ENCODE results near the gene P2RY12.
A peak's percentile ranks its signal among the peaks of the same experiment; 100 is the strongest.

Gene P2RY12

DNA sequence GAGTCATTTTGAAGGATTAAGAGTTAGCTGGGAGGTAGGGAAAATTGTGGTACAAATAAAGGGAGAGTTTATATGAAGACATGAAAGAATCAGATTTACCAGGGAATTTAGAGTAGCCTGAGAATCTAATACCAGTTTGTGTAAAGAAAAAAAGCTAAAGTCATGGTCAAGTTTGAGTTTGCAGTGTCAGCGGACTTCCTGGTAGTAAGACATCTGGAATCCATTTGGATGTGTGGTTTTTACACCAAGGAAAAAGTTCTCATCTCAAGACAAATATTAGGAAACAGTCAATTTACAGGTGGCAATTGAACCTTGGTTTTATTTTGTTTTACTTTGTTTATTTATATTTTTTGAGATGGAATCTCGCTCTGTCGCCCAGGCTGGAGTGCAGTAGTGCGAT lies 1.5 kb upstream of the P2RY12 start:
- Mint-ChIP-seq H3K27me3 (peaks cover 12% of the 10 kb centered on the region in 2 donors), H3K9me3 (no peaks in the 10 kb centered on the region), H3K27ac (no peak overlapping the region), H3K36me3 (ENCODE audit: insufficient read depth) (no peaks in the 10 kb centered on the region), H3K4me1 (ENCODE audit: low read depth in 2 of 2) (no peaks in the 10 kb centered on the region), H3K4me3 (no peak overlapping the region)
- DNase-seq (no peak), ATAC-seq (replicated peaks) (no peak)

- Mint-ChIP-seq H3K4me1 (ENCODE audit: low read depth in 2 of 2) (no peaks in the 10 kb centered on the region), H3K9me3 (no peaks in the 10 kb centered on the region), H3K36me3 (ENCODE audit: insufficient read depth) (no peaks in the 10 kb centered on the region), H3K4me3 (peak overlapping the region in 1 of 2 donors; percentile 8), H3K27ac (no peak overlapping the region), H3K27me3 (peaks cover 1 to 2% of the 10 kb centered on the region in 2 donors)
- DNase-seq: no peak
- no peak for ATAC-seq (replicated peaks)
Measured at GRCh38 chr3:151383956-151384355, 597 bp downstream of the P2RY12 start.

DNA sequence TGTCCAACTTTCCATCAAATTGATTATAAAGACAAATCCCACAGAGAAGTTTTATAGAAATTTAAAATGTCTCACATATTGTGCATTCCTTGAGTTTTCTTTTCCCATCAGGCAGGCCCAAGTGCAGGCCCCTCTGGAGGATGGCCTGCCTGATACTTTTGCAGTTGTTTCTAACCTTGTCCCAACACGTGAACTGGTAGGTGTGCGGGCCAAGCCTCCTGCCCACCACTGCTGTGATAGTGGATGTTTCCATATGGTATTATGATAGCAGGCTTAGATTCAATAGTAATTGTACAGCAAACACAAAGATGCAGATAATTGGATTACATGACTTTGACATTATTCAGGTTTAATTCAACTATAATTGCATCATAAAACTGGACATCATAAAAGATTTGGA lies 1.4 kb downstream of the P2RY12 start:
- no peaks in the 10 kb centered on the region for H3K27me3 Mint-ChIP-seq
- H3K36me3 Mint-ChIP-seq (ENCODE audit: insufficient read depth): no peaks in the 10 kb centered on the region
- DNase-seq (no peak), ATAC-seq (replicated peaks) (no peak)
- H3K4me3 Mint-ChIP-seq: no peak overlapping the region
- H3K4me1 Mint-ChIP-seq (ENCODE audit: low read depth in 2 of 2): no peaks in the 10 kb centered on the region
- no peak overlapping the region for H3K27ac Mint-ChIP-seq
- H3K9me3 Mint-ChIP-seq: no peaks in the 10 kb centered on the region

GRCh38 chr3:151382671-151383070 lies 1.9 kb downstream of the P2RY12 start:
- Mint-ChIP-seq H3K4me3 (no peak overlapping the region), H3K27me3 (peaks cover 0 to 4% of the 10 kb centered on the region in 2 donors), H3K36me3 (ENCODE audit: insufficient read depth) (no peaks in the 10 kb centered on the region), H3K4me1 (ENCODE audit: low read depth in 2 of 2) (no peaks in the 10 kb centered on the region), H3K9me3 (no peaks in the 10 kb centered on the region), H3K27ac (no peak overlapping the region)
- ATAC-seq (replicated peaks): no peak
- no peak for DNase-seq

GRCh38 chr3:151379083-151379734 lies 5.3 kb downstream of the P2RY12 start:
- H3K4me1 Mint-ChIP-seq (ENCODE audit: low read depth in 2 of 2): no peaks in the 10 kb centered on the region
- H3K27ac Mint-ChIP-seq: no peak overlapping the region
- DNase-seq (no peak), ATAC-seq (replicated peaks) (no peak)
- peaks cover 0 to 5% of the 10 kb centered on the region in 2 donors for H3K27me3 Mint-ChIP-seq
- H3K9me3 Mint-ChIP-seq: no peaks in the 10 kb centered on the region
- H3K4me3 Mint-ChIP-seq: no peak overlapping the region
- H3K36me3 Mint-ChIP-seq (ENCODE audit: insufficient read depth): no peaks in the 10 kb centered on the region

DNA sequence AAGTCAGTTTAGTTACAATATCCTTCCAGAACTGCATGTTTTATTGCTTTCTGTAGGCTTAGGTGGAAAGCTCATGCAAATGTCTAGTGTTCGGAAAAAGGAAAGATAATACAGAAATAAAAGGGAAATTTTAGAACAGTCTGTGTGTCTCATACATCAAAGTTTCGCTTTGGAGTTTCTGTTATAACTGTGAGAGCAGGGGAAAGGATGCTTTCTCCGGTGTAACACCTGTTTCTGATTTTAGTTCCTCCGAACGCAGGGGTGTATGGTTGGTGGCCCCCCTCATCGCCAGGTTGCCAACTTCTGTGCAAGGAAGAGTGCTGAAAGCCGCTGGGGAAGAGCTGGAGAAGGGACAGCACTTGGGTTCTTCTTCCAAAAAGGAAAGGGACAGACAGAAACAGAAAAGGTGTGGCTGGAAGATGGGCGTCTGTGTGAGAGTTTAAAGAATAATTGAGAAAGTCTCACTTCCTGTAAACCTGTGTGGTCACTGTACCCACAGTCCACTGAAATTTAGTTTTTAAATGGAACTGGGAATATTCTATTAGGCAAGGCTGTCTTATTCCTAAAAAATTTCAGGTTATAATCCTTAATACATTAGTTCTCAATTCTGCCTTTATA lies 6.7 kb downstream of the P2RY12 start:
- Mint-ChIP-seq H3K27me3 (peaks cover 0 to 5% of the 10 kb centered on the region in 2 donors), H3K9me3 (no peaks in the 10 kb centered on the region), H3K4me3 (no peak overlapping the region), H3K27ac (no peak overlapping the region), H3K36me3 (ENCODE audit: insufficient read depth) (no peaks in the 10 kb centered on the region), H3K4me1 (ENCODE audit: low read depth in 2 of 2) (no peaks in the 10 kb centered on the region)
- ATAC-seq (replicated peaks) (no peak), DNase-seq (no peak)

GRCh38 chr3:151372063-151372820 lies 12.3 kb downstream of the P2RY12 start:
- H3K4me1 Mint-ChIP-seq (ENCODE audit: low read depth in 2 of 2): no peaks in the 10 kb centered on the region
- no peak for DNase-seq
- ATAC-seq (replicated peaks): no peak
- H3K27me3 Mint-ChIP-seq: peaks cover 0 to 5% of the 10 kb centered on the region in 2 donors
- H3K36me3 Mint-ChIP-seq (ENCODE audit: insufficient read depth): no peaks in the 10 kb centered on the region
- no peak overlapping the region for H3K27ac Mint-ChIP-seq
- H3K9me3 Mint-ChIP-seq: no peaks in the 10 kb centered on the region
- no peak overlapping the region for H3K4me3 Mint-ChIP-seq

- H3K36me3 Mint-ChIP-seq (ENCODE audit: insufficient read depth): no peaks in the 10 kb centered on the region
- H3K4me3 Mint-ChIP-seq: no peak overlapping the region
- H3K27me3 Mint-ChIP-seq: peaks cover 0 to 5% of the 10 kb centered on the region in 2 donors
- DNase-seq: no peak
- H3K9me3 Mint-ChIP-seq: no peaks in the 10 kb centered on the region
- H3K27ac Mint-ChIP-seq: no peak overlapping the region
- H3K4me1 Mint-ChIP-seq (ENCODE audit: low read depth in 2 of 2): no peaks in the 10 kb centered on the region
- ATAC-seq (replicated peaks): no peak
Measured at GRCh38 chr3:151371526-151371925, 13.0 kb downstream of the P2RY12 start.

DNA sequence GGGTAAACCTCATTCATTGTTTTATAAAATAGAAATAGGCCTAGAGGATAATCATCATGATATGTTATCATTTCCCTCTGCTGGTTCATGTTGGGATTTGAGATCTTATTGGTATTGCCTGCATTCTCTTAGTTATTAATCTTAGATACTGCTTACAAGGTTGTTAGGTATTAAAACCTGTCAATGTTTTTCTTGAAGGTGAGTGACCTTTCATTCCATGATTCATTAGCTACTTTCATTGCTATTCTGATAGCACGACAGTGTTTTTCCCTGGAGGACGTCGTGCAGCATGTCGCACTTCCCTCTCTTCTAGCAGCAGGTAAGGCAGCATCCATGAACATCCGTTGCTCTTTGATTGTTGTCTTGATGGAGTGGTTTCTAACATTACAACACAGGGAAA lies 17.1 kb downstream of the P2RY12 start:
- Mint-ChIP-seq H3K27ac (no peak overlapping the region), H3K9me3 (no peaks in the 10 kb centered on the region), H3K4me3 (no peak overlapping the region), H3K27me3 (peaks cover 0 to 8% of the 10 kb centered on the region in 2 donors), H3K4me1 (ENCODE audit: low read depth in 2 of 2) (no peaks in the 10 kb centered on the region), H3K36me3 (ENCODE audit: insufficient read depth) (no peaks in the 10 kb centered on the region)
- no peak for ATAC-seq (replicated peaks)
- no peak for DNase-seq

DNA sequence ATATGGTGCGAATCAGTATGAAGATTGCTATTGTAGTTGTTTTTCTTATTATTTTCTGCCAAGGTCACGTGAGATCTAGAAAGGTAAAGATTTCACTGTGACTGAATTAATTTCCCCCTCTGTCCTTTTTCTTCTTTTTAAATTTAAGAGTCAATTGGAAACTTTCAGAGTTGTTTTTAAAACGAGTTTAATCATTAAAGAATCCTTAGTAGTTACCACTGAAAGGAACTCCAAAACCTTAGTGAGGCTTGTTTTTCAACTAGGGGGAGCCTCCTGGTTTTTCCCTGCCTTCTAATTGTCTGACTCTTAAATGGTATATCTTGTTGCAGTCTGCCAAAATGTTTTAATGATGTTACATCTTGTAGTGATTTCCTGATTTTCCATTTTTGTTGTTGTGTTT lies 17.6 kb downstream of the P2RY12 start:
- no peak for ATAC-seq (replicated peaks)
- Mint-ChIP-seq H3K4me1 (ENCODE audit: low read depth in 2 of 2) (no peaks in the 10 kb centered on the region), H3K9me3 (no peaks in the 10 kb centered on the region), H3K36me3 (ENCODE audit: insufficient read depth) (no peaks in the 10 kb centered on the region), H3K27ac (no peak overlapping the region), H3K27me3 (peaks cover 0 to 12% of the 10 kb centered on the region in 2 donors), H3K4me3 (no peak overlapping the region)
- DNase-seq: no peak

DNA sequence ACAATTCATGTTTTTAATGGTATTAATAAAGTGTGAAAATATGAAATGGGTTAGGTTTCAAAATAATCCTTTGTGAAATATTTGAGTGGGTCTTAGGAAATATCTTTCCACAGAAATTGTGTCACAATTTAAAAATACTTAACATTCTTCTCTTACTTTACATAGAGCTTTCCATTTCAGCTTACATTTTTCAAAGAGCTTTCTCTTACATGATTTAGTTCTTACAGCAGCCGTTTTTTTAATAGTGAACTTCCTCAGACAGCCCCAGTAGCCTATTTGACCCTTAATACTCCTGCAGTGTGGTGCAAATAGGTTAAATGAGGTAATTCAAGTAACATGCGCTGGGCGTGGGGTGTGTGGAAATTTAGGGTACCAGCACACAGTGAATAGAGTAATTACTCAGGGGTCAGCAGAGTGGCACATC lies 21.8 kb downstream of the P2RY12 start:
- Mint-ChIP-seq H3K4me1 (ENCODE audit: low read depth in 2 of 2) (no peaks in the 10 kb centered on the region), H3K27ac (no peak overlapping the region), H3K4me3 (no peak overlapping the region), H3K36me3 (ENCODE audit: insufficient read depth) (no peaks in the 10 kb centered on the region), H3K27me3 (peaks cover 0 to 9% of the 10 kb centered on the region in 2 donors), H3K9me3 (no peaks in the 10 kb centered on the region)
- no peak for ATAC-seq (replicated peaks)
- no peak for DNase-seq

- H3K4me3 Mint-ChIP-seq: no peak overlapping the region
- no peak for DNase-seq
- H3K4me1 Mint-ChIP-seq (ENCODE audit: low read depth in 2 of 2): no peaks in the 10 kb centered on the region
- no peak overlapping the region for H3K27ac Mint-ChIP-seq
- no peak for ATAC-seq (replicated peaks)
- H3K36me3 Mint-ChIP-seq (ENCODE audit: insufficient read depth): no peaks in the 10 kb centered on the region
- peaks cover 0 to 6% of the 10 kb centered on the region in 2 donors for H3K27me3 Mint-ChIP-seq
- no peaks in the 10 kb centered on the region for H3K9me3 Mint-ChIP-seq
Measured at GRCh38 chr3:151357463-151357850, 27.1 kb downstream of the P2RY12 start.

DNA sequence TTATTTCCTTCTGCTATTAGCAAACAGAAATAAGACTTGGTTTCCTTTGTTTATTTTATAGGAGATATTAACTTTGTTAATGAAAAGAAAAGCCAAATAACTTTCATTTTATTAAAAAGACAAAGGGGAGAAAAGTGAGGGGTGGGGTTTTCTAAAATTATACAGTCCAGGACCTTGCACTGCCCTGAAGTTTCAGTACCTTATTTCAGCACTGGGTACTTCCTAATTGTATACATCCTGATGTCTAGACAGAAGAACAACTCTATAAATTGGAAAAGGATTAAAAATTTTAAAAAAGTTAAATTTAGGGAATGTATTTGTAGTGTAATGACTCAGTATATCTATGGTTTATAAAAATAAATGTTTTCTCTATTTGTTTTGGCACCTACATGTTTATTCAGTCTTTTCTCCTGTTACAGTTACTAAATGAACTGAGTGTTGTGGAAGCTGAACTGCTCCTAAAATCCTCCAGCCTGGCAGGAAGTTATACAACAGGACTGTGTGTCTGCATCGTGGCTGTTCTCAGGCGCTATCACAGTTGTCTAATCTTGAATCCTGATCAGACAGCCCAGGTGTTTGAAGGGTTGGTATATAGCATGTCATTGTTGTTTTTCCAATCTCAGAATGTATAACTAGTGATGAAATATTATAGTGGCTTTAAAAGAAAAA lies 27.6 kb downstream of the P2RY12 start:
- no peaks in the 10 kb centered on the region for H3K4me1 Mint-ChIP-seq (ENCODE audit: low read depth in 2 of 2)
- H3K4me3 Mint-ChIP-seq: no peak overlapping the region
- H3K27ac Mint-ChIP-seq: no peak overlapping the region
- peaks cover 0 to under 1% of the 10 kb centered on the region in 2 donors for H3K27me3 Mint-ChIP-seq
- ATAC-seq (replicated peaks) (no peak), DNase-seq (no peak)
- no peaks in the 10 kb centered on the region for H3K36me3 Mint-ChIP-seq (ENCODE audit: insufficient read depth)
- H3K9me3 Mint-ChIP-seq: no peaks in the 10 kb centered on the region

Measured in effector memory CD8-positive, alpha-beta T cell (primary cell).